ENCODE data around the gene PLAC8.

GRCh38 chr4:83107631-83108030, 6.9 kb downstream of the PLAC8 start:
- TF ChIP-seq, protein P1, sequence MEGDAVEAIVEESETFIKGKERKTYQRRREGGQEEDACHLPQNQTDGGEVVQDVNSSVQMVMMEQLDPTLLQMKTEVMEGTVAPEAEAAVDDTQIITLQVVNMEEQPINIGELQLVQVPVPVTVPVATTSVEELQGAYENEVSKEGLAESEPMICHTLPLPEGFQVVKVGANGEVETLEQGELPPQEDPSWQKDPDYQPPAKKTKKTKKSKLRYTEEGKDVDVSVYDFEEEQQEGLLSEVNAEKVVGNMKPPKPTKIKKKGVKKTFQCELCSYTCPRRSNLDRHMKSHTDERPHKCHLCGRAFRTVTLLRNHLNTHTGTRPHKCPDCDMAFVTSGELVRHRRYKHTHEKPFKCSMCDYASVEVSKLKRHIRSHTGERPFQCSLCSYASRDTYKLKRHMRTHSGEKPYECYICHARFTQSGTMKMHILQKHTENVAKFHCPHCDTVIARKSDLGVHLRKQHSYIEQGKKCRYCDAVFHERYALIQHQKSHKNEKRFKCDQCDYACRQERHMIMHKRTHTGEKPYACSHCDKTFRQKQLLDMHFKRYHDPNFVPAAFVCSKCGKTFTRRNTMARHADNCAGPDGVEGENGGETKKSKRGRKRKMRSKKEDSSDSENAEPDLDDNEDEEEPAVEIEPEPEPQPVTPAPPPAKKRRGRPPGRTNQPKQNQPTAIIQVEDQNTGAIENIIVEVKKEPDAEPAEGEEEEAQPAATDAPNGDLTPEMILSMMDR (IDR thresholded peaks at IDR 0.05): no peak
- no peak for TF ChIP-seq EZH2 (IDR thresholded peaks at IDR 0.05; ENCODE audit: borderline replicate concordance, insufficient read depth, low read depth, low read length, poor library complexity, severe bottlenecking)
